K562 (cell line): ENCODE results near the gene ICE2. TPM values are rescaled to one million over a fixed set of nuclear protein-coding genes. Genes with fewer than 3 reads are reported as not detected.

Experiments used
- AFF1 ChIP-seq, 2 experiments: fragments of 450-650 bp; IDR thresholded peaks; 2 replicates each; pipeline ENCODE4 v1.6.1; 2018; ENCODE audit warnings: mild to moderate bottlenecking in 2 of 2, low read depth in 1 of 2; ENCODE audit not compliant: partially characterized antibody in 2 of 2
- AFF4 ChIP-seq: sonication (generic); formaldehyde crosslinking; IDR thresholded peaks from 2 replicates; pipeline ENCODE4 v1.8.0; 2023; ENCODE audit warnings: mild to moderate bottlenecking, missing genetic modification reagents
- DIDO1 ChIP-seq: fragments of 450-650 bp; IDR thresholded peaks from 2 replicates; pipeline ENCODE4 v1.6.1; 2016; ENCODE audit warnings: low read depth, missing biosample characterization, missing genetic modification characterization
- JUN ChIP-seq, 2 experiments: sonication (generic) in 1 of 2; formaldehyde crosslinking in 1 of 2; IDR thresholded peaks; 2 replicates each; pipeline versions ENCODE4 v1.6.1 to v1.8.0; 2012 to 2022; ENCODE audit warnings: borderline replicate concordance in 2 of 2, mild to moderate bottlenecking in 2 of 2, improper control_type of control experiment in 1 of 2, low read depth in 1 of 2, low read length in 1 of 2, missing genetic modification reagents in 1 of 2
- MLLT1 ChIP-seq, 2 experiments: fragments of 450-650 bp; IDR thresholded peaks; 2 replicates each; pipeline ENCODE4 v1.6.1; 2016
- NCOR1 ChIP-seq: fragments of 450-650 bp; IDR thresholded peaks from 2 replicates; pipeline ENCODE4 v1.6.1; 2016; ENCODE audit warnings: mild to moderate bottlenecking, moderate library complexity
- NR2C2 ChIP-seq, 2 experiments: fragments of 200-800 bp in 1 of 2; sonication (Bioruptor generic) in 1 of 2; sonication (generic) in 1 of 2; formaldehyde crosslinking in 1 of 2; IDR thresholded peaks; 2 replicates each; pipeline versions ENCODE4 v1.6.1 to v1.8.0; 2016 to 2022; ENCODE audit warnings: mild to moderate bottlenecking in 1 of 2, missing compliant biosample characterization in 1 of 2, missing genetic modification characterization in 1 of 2, missing genetic modification reagents in 1 of 2
- NRF1 ChIP-seq, 2 experiments: fragments of 450-650 bp; IDR thresholded peaks in 1 of 2; conservative IDR thresholded peaks in 1 of 2; 2 replicates each; pipeline ENCODE4 v1.6.1; 2014; ENCODE audit warnings: mild to moderate bottlenecking in 2 of 2
- SREBF1 ChIP-seq: fragments of 150-350 bp; IDR thresholded peaks from 2 replicates; pipeline ENCODE4 v1.6.1; 2014; ENCODE audit warnings: antibody characterized with exemption, low read depth, low read length, borderline replicate concordance
- VEZF1 ChIP-seq: fragments of 200-800 bp; sonication (Bioruptor generic); IDR thresholded peaks from 2 replicates; pipeline ENCODE4 v1.6.1; 2017; ENCODE audit warnings: missing genetic modification characterization, missing compliant biosample characterization
- YBX1 ChIP-seq: fragments of 450-650 bp; IDR thresholded peaks from 2 replicates; pipeline ENCODE4 v1.7.1; 2016; ENCODE audit warnings: mild to moderate bottlenecking
- ZFP1 ChIP-seq: fragments of 450-650 bp; formaldehyde crosslinking; IDR thresholded peaks from 2 replicates; pipeline ENCODE4 v1.4.0; 2020; ENCODE audit warnings: mild to moderate bottlenecking, mixed read lengths
- ZNF57 ChIP-seq: fragments of 450-650 bp; formaldehyde crosslinking; IDR thresholded peaks from 2 replicates; pipeline ENCODE4 v1.4.0; 2020; ENCODE audit warnings: mild to moderate bottlenecking, moderate library complexity
- polyA plus RNA-seq, 8 experiments: library from polyadenylated mRNA; depleted of rRNA in 4 of 8; stranded (reverse) in 5 of 8; unstranded in 3 of 8; fragments of >200 nt; fragmentation: Nextera tagmentation in 2 of 8; fragmentation: Illumina TruSeq in 1 of 8; extraction: Ambion mirVana in 2 of 8; extraction: Trizol in 1 of 8; gene quantifications; 2 replicates each; pipeline versions ENCODE4 v1.2.1 to v1.2.3, GENCODE V29; 2011 to 2014; ENCODE audit warnings: inconsistent platforms in 1 of 8, missing spikeins in 1 of 8
- total RNA-seq, 7 experiments: library from RNA; depleted of rRNA in 6 of 7; stranded (reverse); fragments of >200 nt in 6 of 7; fragmentation: Illumina TruSeq in 2 of 7; extraction: Trizol in 2 of 7; gene quantifications; 2 replicates each; pipeline versions ENCODE4 v1.2.1 to v1.2.3, GENCODE V29; 2011 to 2021; ENCODE audit warnings: low replicate concordance in 1 of 7

The ICE2 gene
- total and polyA plus RNA-seq, 9 of the 15 experiments (the other 6 are each of a cell fraction or from before 2014, with no cell fraction given), result 21.8 to 87.9 (median 58.1) TPM

- TF ChIP-seq JUN (IDR thresholded peaks at IDR 0.05; ENCODE audit: borderline replicate concordance, low read depth, low read length), result peak; percentile 47; the same call in 1 of the 2 replicates
- TF ChIP-seq JUN (CRISPR knock-in tag; IDR thresholded peaks at IDR 0.05; ENCODE audit: borderline replicate concordance), result no peak
- 0 out of 2 replicates have a peak, but pooled peaks have one; percentile 48 for TF ChIP-seq SREBF1
- peak; percentile 84 to 88 for TF ChIP-seq NRF1 (conservative IDR thresholded peaks at IDR 0.05 in 1 of 2, IDR thresholded peaks at IDR 0.05 in 1 of 2)
- peak; percentile 81 for TF ChIP-seq VEZF1
- TF ChIP-seq YBX1, result no peak
- no peak for TF ChIP-seq NR2C2 (CRISPR knock-in tag; IDR thresholded peaks at IDR 0.05)
- peak; percentile 79 for TF ChIP-seq NR2C2 (tag; IDR thresholded peaks at IDR 0.05)
- TF ChIP-seq DIDO1 (tag), result no peak; the same call in 1 of the 2 replicates
- peak; percentile 57 for TF ChIP-seq AFF4
- TF ChIP-seq NCOR1, result peak; percentile 57; the same call in 1 of the 2 replicates
- peak in 1 of 2 experiments; percentile 54 for TF ChIP-seq AFF1 (IDR thresholded peaks at IDR 0.05; ENCODE audit: low read depth in 1 of 2, partially characterized antibody in 2 of 2)
- TF ChIP-seq ZFP1 (CRISPR knock-in tag), result no peak
- peak; percentile 35 to 56; a peak in 2 of 4 replicates for TF ChIP-seq MLLT1 (IDR thresholded peaks at IDR 0.05)
- TF ChIP-seq ZNF57 (CRISPR knock-in tag), result no peak
Measured at GRCh38 chr15:60478566-60479360, at the start of gene ICE2 (continued).
